Measurements from ENCODE around the gene WDR19. TPM values are rescaled to one million over a fixed set of nuclear protein-coding genes. Genes with fewer than 3 reads are reported as not detected.

WDR19 gene
- total RNA-seq: 9.3 and 19.2 TPM in 2 replicates

DNA sequence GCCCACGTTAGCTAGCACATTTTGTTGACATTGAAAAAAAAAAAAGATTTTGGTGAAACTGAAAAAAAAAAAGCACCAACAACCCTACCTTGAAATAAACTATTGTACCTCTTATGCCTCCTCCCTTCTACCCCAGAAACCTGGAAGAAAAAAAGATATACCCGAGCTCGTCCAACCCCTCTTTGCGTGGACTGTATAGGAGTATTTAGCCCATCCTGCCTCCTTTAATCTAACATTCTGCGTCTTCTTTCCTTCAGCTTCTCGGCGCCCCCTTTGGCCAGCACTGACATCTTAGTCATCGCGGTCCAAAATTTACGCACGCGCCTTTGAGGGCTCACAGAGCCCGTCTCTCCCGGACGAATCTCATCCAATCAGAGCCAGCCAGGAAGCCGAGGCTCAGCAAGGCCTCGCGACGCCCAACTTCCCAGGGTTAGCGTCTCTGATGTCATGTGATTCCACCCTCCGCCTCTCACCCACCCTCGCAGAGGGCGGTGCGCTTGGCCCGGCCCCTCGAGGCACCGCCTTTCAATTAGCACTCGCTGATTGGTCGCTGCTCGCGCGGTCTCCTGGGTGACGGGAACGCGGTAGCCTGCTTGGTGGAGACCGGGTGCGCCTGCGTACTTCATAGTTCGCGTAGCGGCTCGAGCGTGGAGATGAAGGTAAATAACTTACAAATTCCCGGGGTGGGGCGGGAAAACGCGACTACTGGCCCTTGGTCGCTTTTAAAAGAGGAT lies at the start of gene WDR19:
WDR19 (plus strand) TSS at position 625 of the 734 bp plus-strand sequence; CDS start at position 654, 29 bp downstream.

Other genes starting within 250 kb of the WDR19 start
- 3.8 and 30.8 TPM in 2 replicates for gene TMEM156, start 150.1 kb upstream of the WDR19 start, total RNA-seq
- gene KLHL5, start 120.3 kb upstream of the WDR19 start, total RNA-seq: 75.4 and 163 TPM in 2 replicates
- 22.6 and 33.1 TPM in 2 replicates for gene RFC1, start 183.8 kb downstream of the WDR19 start, total RNA-seq
- not detected in 2 replicates for gene KLB, start 224.4 kb downstream of the WDR19 start, total RNA-seq